GM18511 (cell line): ENCODE data around the gene CFHR1.

Experiments used
- ATAC-seq: cut with Tn5 transposase; IDR thresholded peaks from one replicate; pipeline ENCODE4 v1.9.1; 2021; ENCODE audit warnings: mild to moderate bottlenecking, moderate library complexity; ENCODE audit not compliant: unreplicated experiment

CFHR1 gene

DNA sequence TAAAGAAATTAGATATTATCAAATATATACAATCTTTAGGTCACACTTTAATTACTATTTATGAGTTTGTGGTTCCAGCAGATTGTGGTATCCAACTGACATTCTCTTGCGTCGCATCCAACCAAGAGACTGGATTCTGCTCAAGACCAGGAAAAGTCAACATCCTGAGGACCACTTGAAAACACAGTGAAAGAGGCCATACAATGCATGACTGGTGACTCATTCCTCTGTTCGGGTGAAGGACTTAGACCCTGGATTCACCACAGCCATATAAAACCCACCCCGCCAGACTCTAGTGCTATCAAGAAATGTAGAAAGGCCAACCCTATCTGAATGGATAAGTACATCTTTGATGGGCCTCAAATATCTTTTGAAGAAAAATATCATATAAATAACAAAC is 53.9 kb downstream of the CFHR1 start:
- no peak for ATAC-seq

DNA sequence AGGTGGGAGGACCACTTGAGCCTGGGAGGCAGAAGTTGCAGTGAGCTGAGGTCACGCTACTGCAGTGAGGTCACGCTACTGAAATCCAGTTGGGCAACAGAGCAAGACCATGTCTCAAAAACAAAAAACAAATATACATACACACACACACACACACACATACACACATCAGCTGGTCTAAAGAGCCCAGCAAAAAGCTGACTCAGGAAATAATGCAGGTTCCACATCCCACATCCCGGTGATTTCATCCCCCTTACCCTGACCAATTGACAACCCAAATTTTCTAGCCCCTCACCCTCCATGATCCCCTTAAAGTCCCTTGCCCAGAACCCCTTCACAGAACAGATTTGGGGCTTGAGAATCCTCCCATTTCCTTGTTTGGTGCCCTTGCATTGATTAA is 56.4 kb downstream of the CFHR1 start:
- no peak for ATAC-seq

DNA sequence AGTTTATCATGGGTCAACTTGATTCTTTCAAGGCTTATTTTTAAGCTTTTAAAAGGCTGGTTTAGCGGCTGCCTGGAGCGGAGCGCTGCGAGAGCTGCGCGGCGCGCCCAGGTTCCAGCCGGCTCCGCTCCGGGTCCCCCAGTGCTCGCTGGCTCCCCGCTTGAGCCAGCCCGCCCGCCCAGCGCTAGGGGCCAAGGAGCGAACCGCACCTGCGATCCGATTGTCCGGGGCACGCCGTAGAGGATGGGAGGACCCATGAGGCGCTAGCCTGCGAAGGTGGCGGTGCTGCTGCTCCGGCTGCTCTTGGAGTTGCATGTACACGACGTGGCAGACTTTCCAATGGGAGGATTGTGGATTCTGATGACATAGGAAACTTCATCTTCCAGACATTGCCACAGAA is 58.4 kb downstream of the CFHR1 start:
- ATAC-seq, result no peak
